H9 (cell line): ENCODE measurements around the gene OPRL1. TPM values are rescaled to one million over a fixed set of nuclear protein-coding genes. Genes with fewer than 3 reads are reported as not detected.

Source experiments
- DNase-seq: peaks from one replicate; pipeline ENCODE4 v3.0.0-alpha.2; 2017
- H2AFZ ChIP-seq: one replicate; pipeline ENCODE4 v1.6.1; 2013; ENCODE audit warnings: mild to moderate bottlenecking, low read length, control low read depth, moderate library complexity
- H2AK5ac ChIP-seq: 2 replicates; pipeline ENCODE4 v1.6.1; 2013; ENCODE audit warnings: low read length, control low read depth, mixed read lengths; ENCODE audit not compliant: insufficient read length
- H2BK120ac ChIP-seq: one replicate; pipeline ENCODE4 v1.6.1; 2013; ENCODE audit warnings: low read depth, mild to moderate bottlenecking, low read length, control low read depth, inconsistent platforms; ENCODE audit not compliant: poor library complexity, severe bottlenecking
- H2BK12ac ChIP-seq: 2 replicates; pipeline ENCODE4 v1.6.1; 2013; ENCODE audit warnings: low read length, control low read depth, mixed read lengths, low read depth; ENCODE audit not compliant: insufficient read length
- H2BK15ac ChIP-seq: 2 replicates; pipeline ENCODE4 v1.6.1; 2013; ENCODE audit warnings: low read depth, low read length, control low read depth
- H2BK20ac ChIP-seq: one replicate; pipeline ENCODE4 v1.6.1; 2013; ENCODE audit warnings: low read depth, mild to moderate bottlenecking, low read length, control low read depth, inconsistent platforms; ENCODE audit not compliant: poor library complexity, severe bottlenecking
- H2BK5ac ChIP-seq: 2 replicates; pipeline ENCODE4 v1.6.1; 2013; ENCODE audit warnings: low read length, control low read depth, mixed read lengths; ENCODE audit not compliant: insufficient read length
- H3K14ac ChIP-seq: 2 replicates; pipeline ENCODE4 v1.6.1; 2013; ENCODE audit warnings: low read length, control low read depth; ENCODE audit not compliant: insufficient read depth
- H3K18ac ChIP-seq: 2 replicates; pipeline ENCODE4 v1.6.1; 2013; ENCODE audit warnings: low read depth, mild to moderate bottlenecking, mixed read lengths, low read length, control low read depth; ENCODE audit not compliant: insufficient read length
- H3K23ac ChIP-seq: 2 replicates; pipeline ENCODE4 v1.6.1; 2013; ENCODE audit warnings: low read length, control low read depth, mixed read lengths, low read depth; ENCODE audit not compliant: insufficient read length
- H3K23me2 ChIP-seq: 2 replicates; pipeline ENCODE4 v1.6.1; 2013; ENCODE audit warnings: low read depth, mild to moderate bottlenecking, mixed read lengths, low read length, control low read depth; ENCODE audit not compliant: insufficient read length, poor library complexity, severe bottlenecking
- H3K27ac ChIP-seq: 2 replicates; pipeline ENCODE4 v1.5.1; 2013; ENCODE audit warnings: low read length, control low read depth, mixed read lengths, low read depth; ENCODE audit not compliant: insufficient read length
- H3K27me3 ChIP-seq: 2 replicates; pipeline ENCODE4 v1.6.1; 2013; ENCODE audit warnings: low read length, control low read depth, inconsistent platforms; ENCODE audit not compliant: insufficient read depth
- H3K4ac ChIP-seq: 2 replicates; pipeline ENCODE4 v1.6.1; 2013; ENCODE audit warnings: low read depth, mild to moderate bottlenecking, control low read depth, inconsistent platforms, low read length, moderate library complexity
- H3K4me1 ChIP-seq: 2 replicates; pipeline ENCODE4 v1.6.1; 2013; ENCODE audit warnings: low read length, control low read depth, inconsistent platforms; ENCODE audit not compliant: insufficient read depth
- H3K4me2 ChIP-seq: 2 replicates; pipeline ENCODE4 v1.6.1; 2013; ENCODE audit warnings: low read length, control low read depth, mixed read lengths; ENCODE audit not compliant: insufficient read length, insufficient read depth
- H3K56ac ChIP-seq: 2 replicates; pipeline ENCODE4 v1.6.1; 2013; ENCODE audit warnings: low read depth, mild to moderate bottlenecking, mixed read lengths, low read length, control low read depth; ENCODE audit not compliant: insufficient read length
- H3K79me1 ChIP-seq: 2 replicates; pipeline ENCODE4 v1.6.1; 2013; ENCODE audit warnings: low read depth, mild to moderate bottlenecking, moderate library complexity, low read length, control low read depth, inconsistent platforms; ENCODE audit not compliant: insufficient read depth, poor library complexity, severe bottlenecking
- H3K79me2 ChIP-seq: 2 replicates; pipeline ENCODE4 v1.6.1; 2013; ENCODE audit warnings: low read length, control low read depth, inconsistent platforms; ENCODE audit not compliant: insufficient read depth
- H3K9ac ChIP-seq: 2 replicates; pipeline ENCODE4 v1.6.1; 2013; ENCODE audit warnings: low read length, control low read depth, mixed read lengths; ENCODE audit not compliant: insufficient read length; ENCODE audit errors: extremely low read depth
- H3K9me3 ChIP-seq: one replicate; pipeline ENCODE4 v1.6.1; 2013; ENCODE audit warnings: low read depth, low read length, inconsistent platforms; ENCODE audit not compliant: control insufficient read depth
- H3T11ph ChIP-seq: one replicate; pipeline ENCODE4 v1.6.1; 2013; ENCODE audit warnings: mild to moderate bottlenecking, low read length, control low read depth, inconsistent platforms
- H4K20me1 ChIP-seq: one replicate; pipeline ENCODE4 v1.6.1; 2013; ENCODE audit not compliant: control insufficient read depth, insufficient read length, insufficient read depth
- H4K5ac ChIP-seq: 2 replicates; pipeline ENCODE4 v1.6.1; 2013; ENCODE audit warnings: low read depth, mild to moderate bottlenecking, mixed read lengths, low read length, control low read depth; ENCODE audit not compliant: insufficient read length
- H4K8ac ChIP-seq: replicated peaks from 2 replicates; pipeline ENCODE4 v1.6.1; 2013; ENCODE audit warnings: low read length, control low read depth, mixed read lengths, low read depth; ENCODE audit not compliant: insufficient read length
- H4K91ac ChIP-seq: 2 replicates; pipeline ENCODE4 v1.6.1; 2013; ENCODE audit warnings: low read depth, mild to moderate bottlenecking, moderate library complexity, mixed read lengths, low read length, control low read depth; ENCODE audit not compliant: insufficient read length
- H3K27ac Mint-ChIP-seq, 3 experiments: 2 replicates in 2 of 3; 3 replicates in 1 of 3; pipeline ENCODE4 v1.8.0; 2020 to 2021; ENCODE audit warnings: mixed read lengths in 3 of 3, mild to moderate bottlenecking in 1 of 3, moderate library complexity in 1 of 3
- H3K27me3 Mint-ChIP-seq: 2 replicates; pipeline ENCODE4 v1.8.0; 2021; ENCODE audit warnings: low read depth, mild to moderate bottlenecking, moderate library complexity, mixed read lengths
- H3K36me3 Mint-ChIP-seq, 3 experiments: 2 replicates in 2 of 3; 3 replicates in 1 of 3; pipeline ENCODE4 v1.8.0; 2020 to 2021; ENCODE audit warnings: low read depth in 3 of 3, mixed read lengths in 3 of 3; ENCODE audit not compliant: insufficient read depth in 1 of 3
- H3K4me1 Mint-ChIP-seq, 2 experiments: 2 replicates each; pipeline ENCODE4 v1.8.0; 2020; ENCODE audit warnings: mixed read lengths in 2 of 2
- H3K4me3 Mint-ChIP-seq, 2 experiments: 2 replicates in 1 of 2; 3 replicates in 1 of 2; pipeline ENCODE4 v1.8.0; 2020 to 2021; ENCODE audit warnings: mild to moderate bottlenecking in 2 of 2, mixed read lengths in 2 of 2, moderate library complexity in 1 of 2
- H3K9me3 Mint-ChIP-seq, 2 experiments: 2 replicates in 1 of 2; 3 replicates in 1 of 2; pipeline ENCODE4 v1.8.0; 2020; ENCODE audit warnings: mild to moderate bottlenecking in 2 of 2, mixed read lengths in 2 of 2, moderate library complexity in 1 of 2
- whole genome bisulfite sequencing: extraction: QIAGEN DNeasy Blood & Tissue Kit; methylation state at CpG from one replicate; pipeline ENCODE4 v1.1.7; 2013; ENCODE audit warnings: missing lambda C conversion rate, low lambda C conversion rate, mixed read lengths; ENCODE audit not compliant: insufficient read length; ENCODE audit errors: extremely low coverage; 5-methylcytosine and 5-hydroxymethylcytosine counted together
- total RNA-seq: library from RNA; stranded (reverse); gene quantifications from 2 replicates; pipeline ENCODE4 v1.2.1, GENCODE V29; 2021
- TF ChIP-seq, protein P1 (sequence below): fragments of 200-600 bp; sonication (generic); conservative IDR thresholded peaks from 3 replicates; pipeline ENCODE4 v1.8.0; 2021; ENCODE audit warnings: antibody characterized with exemption, mild to moderate bottlenecking

Gene OPRL1
- total RNA-seq, 1 experiment from 2014 or later, result 0.90 TPM

DNA sequence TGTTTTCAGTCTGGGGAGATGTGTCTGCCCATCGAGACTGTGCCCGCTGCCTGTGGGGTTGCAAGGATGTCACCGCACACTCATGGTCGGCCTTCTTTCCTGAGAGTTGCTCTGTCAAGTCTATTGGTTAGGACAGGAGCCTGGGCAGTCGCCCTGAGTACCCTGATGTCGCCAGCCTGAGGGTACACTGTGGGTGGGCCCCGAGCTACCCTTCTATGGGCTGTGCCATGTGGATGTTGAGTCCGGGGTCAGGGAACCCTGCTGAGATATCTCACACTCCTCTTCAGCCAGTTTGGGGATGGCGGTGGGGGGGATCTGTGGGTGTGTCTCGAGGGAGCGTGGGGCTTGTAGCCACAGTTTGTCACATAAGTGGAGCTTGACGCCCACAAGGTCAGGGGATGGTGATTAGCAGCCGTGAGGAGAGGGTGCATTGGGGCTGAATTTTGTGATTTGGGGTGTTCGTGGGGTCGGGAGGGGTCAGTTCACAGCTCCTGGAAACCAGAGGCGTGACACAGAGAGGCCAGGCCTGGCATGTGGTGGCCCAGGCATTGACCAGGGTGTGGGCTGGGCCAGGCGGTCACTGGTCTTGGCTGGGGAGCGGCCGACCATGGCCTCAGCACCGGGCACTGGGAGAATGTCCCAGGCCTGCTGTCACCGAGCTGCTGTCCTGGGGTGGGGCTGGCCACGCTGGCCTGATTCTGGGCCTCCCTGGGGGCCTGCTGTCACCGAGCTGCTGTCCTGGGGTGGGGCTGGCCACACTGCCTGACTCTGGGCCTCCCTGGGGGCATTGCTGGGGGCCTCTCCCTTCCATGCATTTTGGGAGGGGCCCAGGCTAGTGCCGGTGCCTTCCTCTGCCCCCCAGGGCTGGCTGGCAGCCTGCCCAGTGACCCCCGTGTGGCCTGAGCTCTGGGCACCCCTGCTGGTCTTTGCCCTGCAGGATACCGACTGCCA, 29.1 kb downstream of the OPRL1 start:
- H4K8ac ChIP-seq, result no peak overlapping the region

More for the DNA sequence above, 29.1 kb downstream of the OPRL1 start:
- no peaks in the 10 kb centered on the region for H4K20me1 ChIP-seq
- Mint-ChIP-seq H3K27ac (peak overlapping the region in 1 of 3 experiments; percentile 77; a peak in 2 of 7 replicates), H3K4me3 (no peak overlapping the region), H3K27me3 (peaks cover 10% of the 10 kb centered on the region), H3K9me3 (no peaks in the 10 kb centered on the region), H3K4me1 (peaks cover 2 to 6% of the 10 kb centered on the region in 2 experiments; a peak in 3 of 4 replicates), H3K36me3 (no peaks in the 10 kb centered on the region)
- H3K27me3 ChIP-seq, result no peaks in the 10 kb centered on the region
- H2AFZ ChIP-seq, result no peak overlapping the region
- H3K4ac ChIP-seq, result no peak overlapping the region
- no peak overlapping the region for H2BK12ac ChIP-seq
- H3T11ph ChIP-seq, result no peak overlapping the region
- H3K56ac ChIP-seq, result no peak overlapping the region
- no peak overlapping the region for H3K23ac ChIP-seq
- H2AK5ac ChIP-seq, result no peak overlapping the region
- H3K23me2 ChIP-seq, result no peaks in the 10 kb centered on the region
- H3K4me2 ChIP-seq, result no peak overlapping the region
- H4K5ac ChIP-seq, result no peak overlapping the region
- H3K79me1 ChIP-seq, result no peaks in the 10 kb centered on the region
- no peak for DNase-seq
- no peaks in the 10 kb centered on the region for H3K4me1 ChIP-seq
- H3K27ac ChIP-seq, result no peak overlapping the region
- H2BK20ac ChIP-seq, result no peak overlapping the region
- H3K14ac ChIP-seq, result no peak overlapping the region
- WGBS, result no CpG with 5 or more reads among the region's 26 CpGs
- no peak overlapping the region for H3K18ac ChIP-seq
- no peak overlapping the region for H3K9ac ChIP-seq
- no peak overlapping the region for H2BK15ac ChIP-seq
- H2BK5ac ChIP-seq, result no peak overlapping the region
- H2BK120ac ChIP-seq, result no peak overlapping the region
- H3K79me2 ChIP-seq, result no peaks in the 10 kb centered on the region
- TF ChIP-seq, protein P1, sequence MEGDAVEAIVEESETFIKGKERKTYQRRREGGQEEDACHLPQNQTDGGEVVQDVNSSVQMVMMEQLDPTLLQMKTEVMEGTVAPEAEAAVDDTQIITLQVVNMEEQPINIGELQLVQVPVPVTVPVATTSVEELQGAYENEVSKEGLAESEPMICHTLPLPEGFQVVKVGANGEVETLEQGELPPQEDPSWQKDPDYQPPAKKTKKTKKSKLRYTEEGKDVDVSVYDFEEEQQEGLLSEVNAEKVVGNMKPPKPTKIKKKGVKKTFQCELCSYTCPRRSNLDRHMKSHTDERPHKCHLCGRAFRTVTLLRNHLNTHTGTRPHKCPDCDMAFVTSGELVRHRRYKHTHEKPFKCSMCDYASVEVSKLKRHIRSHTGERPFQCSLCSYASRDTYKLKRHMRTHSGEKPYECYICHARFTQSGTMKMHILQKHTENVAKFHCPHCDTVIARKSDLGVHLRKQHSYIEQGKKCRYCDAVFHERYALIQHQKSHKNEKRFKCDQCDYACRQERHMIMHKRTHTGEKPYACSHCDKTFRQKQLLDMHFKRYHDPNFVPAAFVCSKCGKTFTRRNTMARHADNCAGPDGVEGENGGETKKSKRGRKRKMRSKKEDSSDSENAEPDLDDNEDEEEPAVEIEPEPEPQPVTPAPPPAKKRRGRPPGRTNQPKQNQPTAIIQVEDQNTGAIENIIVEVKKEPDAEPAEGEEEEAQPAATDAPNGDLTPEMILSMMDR, result no peak
- H3K9me3 ChIP-seq, result no peaks in the 10 kb centered on the region
- no peak overlapping the region for H4K91ac ChIP-seq
